OCI-LY7 (cell line): Measurements from ENCODE around the gene HPSE2. TPM values are rescaled to one million over a fixed set of nuclear protein-coding genes. Genes with fewer than 3 reads are reported as not detected.

ENCODE experiments used
- BruUV-seq: library from RNA; stranded (reverse); fragments of 400-500 nt; replicated peaks from 2 replicates; lab custom pipeline; 2021; lab: Mats Ljungman, UMichigan
- CTCF ChIA-PET: fragments of 300-600 bp; sonication (Branson Sonifier 250); formaldehyde crosslinking; loops from one replicate; lab custom pipeline; 2022; ENCODE audit warnings: antibody characterized with exemption; ENCODE audit not compliant: unreplicated experiment; lab: Charles Lee
- POLR2A ChIA-PET: fragments of 300-600 bp; sonication (Branson Sonifier 250); formaldehyde crosslinking; loops from one replicate; lab custom pipeline; 2022; ENCODE audit warnings: antibody characterized with exemption; lab: Charles Lee
- DNase-seq: peaks from one replicate; pipeline ENCODE4 v3.0.0-alpha.2; 2015; ENCODE audit warnings: low spot score
- H2AFZ ChIP-seq: fragments of 200-600 bp; sonication (generic), shearing (Covaris generic); 2 replicates; pipeline ENCODE4 v1.6.1; 2014; ENCODE audit warnings: mild to moderate bottlenecking, antibody characterized with exemption, low read length, moderate library complexity
- H3K27ac ChIP-seq: fragments of 200-600 bp; sonication (generic); 2 replicates; pipeline ENCODE4 v1.5.1; 2014; ENCODE audit warnings: mixed run types, low read depth, mild to moderate bottlenecking, moderate library complexity, low read length, inconsistent platforms; ENCODE audit not compliant: poor library complexity, severe bottlenecking
- H3K36me3 ChIP-seq: fragments of 200-600 bp; sonication (generic); 2 replicates; pipeline ENCODE4 v1.6.1; 2014; ENCODE audit warnings: mild to moderate bottlenecking, antibody characterized with exemption, low read length, moderate library complexity, mixed read lengths; ENCODE audit not compliant: insufficient read depth
- H3K4me1 ChIP-seq: fragments of 200-600 bp; sonication (generic); 2 replicates; pipeline ENCODE4 v1.5.1; 2014; ENCODE audit warnings: mild to moderate bottlenecking, low read length; ENCODE audit not compliant: insufficient read depth, poor library complexity, severe bottlenecking
- H3K4me2 ChIP-seq: fragments of 200-600 bp; sonication (generic); 2 replicates; pipeline ENCODE4 v1.6.1; 2014; ENCODE audit warnings: mild to moderate bottlenecking, low read length
- H3K4me3 ChIP-seq: fragments of 200-600 bp; sonication (generic); 2 replicates; pipeline ENCODE4 v1.5.1; 2014; ENCODE audit warnings: mild to moderate bottlenecking, low read depth, low read length; ENCODE audit not compliant: poor library complexity, severe bottlenecking
- H3K79me2 ChIP-seq: fragments of 200-600 bp; sonication (generic); 2 replicates; pipeline ENCODE4 v1.6.1; 2016; ENCODE audit warnings: low read depth, mild to moderate bottlenecking, low read length, moderate library complexity, mixed read lengths; ENCODE audit not compliant: insufficient read depth
- H3K9me2 ChIP-seq: fragments of 200-600 bp; sonication (generic); 2 replicates; pipeline ENCODE4 v1.6.1; 2016; ENCODE audit warnings: mild to moderate bottlenecking, low read length, mixed read lengths; ENCODE audit not compliant: insufficient read depth
- H3K9me3 ChIP-seq: fragments of 200-600 bp; sonication (generic); 2 replicates; pipeline ENCODE4 v1.6.1; 2014; ENCODE audit warnings: mild to moderate bottlenecking, mixed run types, low read length, mixed read lengths
- H4K20me1 ChIP-seq: fragments of 200-600 bp; sonication (generic); 2 replicates; pipeline ENCODE4 v1.6.1; 2014; ENCODE audit warnings: mild to moderate bottlenecking, antibody characterized with exemption, low read length, moderate library complexity, mixed read lengths; ENCODE audit not compliant: insufficient read depth
- CTCF ChIP-seq: fragments of 200-600 bp; sonication (generic); conservative IDR thresholded peaks from 2 replicates; pipeline ENCODE4 v1.5.1; 2014; ENCODE audit warnings: mild to moderate bottlenecking, antibody characterized with exemption, low read length, moderate library complexity, mixed read lengths
- EZH2phosphoT487 ChIP-seq: fragments of 200-600 bp; sonication (generic); IDR thresholded peaks from 2 replicates; pipeline ENCODE4 v1.6.1; 2018; ENCODE audit warnings: low read depth, borderline replicate concordance, mild to moderate bottlenecking, mixed run types, antibody characterized with exemption, low read length, moderate library complexity, mixed read lengths
- intact Hi-C: fragments of 100-400 bp; cut with micrococcal nuclease; formaldehyde crosslinking; loops from one replicate; pipeline ENCODE4 v1.10.0; 2022; ENCODE audit not compliant: unreplicated experiment
- total RNA-seq, 2 experiments: library from RNA; depleted of rRNA in 1 of 2; stranded (reverse); fragments of >200 nt in 1 of 2; shearing (Covaris generic) in 1 of 2; gene quantifications; 2 replicates each; pipeline ENCODE4 v1.2.3, GENCODE V29; 2014 to 2022

Gene HPSE2
- total RNA-seq, 2 experiments from 2014 or later, result not detected

- BruUV-seq, result no TSS peak
- no peaks in the 10 kb centered on the region for H3K9me2 ChIP-seq
- no peak for DNase-seq
- H3K4me1 ChIP-seq, result no peaks in the 10 kb centered on the region
- ChIA-PET CTCF (no interaction called here), POLR2A (no interaction called here)
- no peaks in the 10 kb centered on the region for H3K9me3 ChIP-seq
- H3K4me2 ChIP-seq, result no peak overlapping the region
- H3K4me3 ChIP-seq, result no peak overlapping the region
- H3K36me3 ChIP-seq, result no peaks in the 10 kb centered on the region
- no peak overlapping the region for H2AFZ ChIP-seq
- H3K79me2 ChIP-seq, result no peaks in the 10 kb centered on the region
- H4K20me1 ChIP-seq, result no peaks in the 10 kb centered on the region
- TF ChIP-seq CTCF (no peak), EZH2phosphoT487 (no peak)
- intact Hi-C loops, result no loop called here
- no peak overlapping the region for H3K27ac ChIP-seq
Measured at GRCh38 chr10:98951269-98952000, 284.2 kb downstream of the HPSE2 start.

GRCh38 chr10:98950106-98950505 is 285.5 kb downstream of the HPSE2 start:
- H3K4me3 ChIP-seq, result no peak overlapping the region
- no peak for TF ChIP-seq CTCF
- no peak for TF ChIP-seq EZH2phosphoT487
- H2AFZ ChIP-seq, result no peak overlapping the region
- DNase-seq, result no peak
- BruUV-seq, result no TSS peak
- ChIA-PET CTCF (no interaction called here), POLR2A (no interaction called here)
- no peaks in the 10 kb centered on the region for H3K9me3 ChIP-seq
- H3K4me1 ChIP-seq, result no peaks in the 10 kb centered on the region
- H3K79me2 ChIP-seq, result no peaks in the 10 kb centered on the region
- H3K4me2 ChIP-seq, result no peak overlapping the region
- intact Hi-C loops, result no loop called here
- no peaks in the 10 kb centered on the region for H3K9me2 ChIP-seq
- H3K36me3 ChIP-seq, result no peaks in the 10 kb centered on the region
- H4K20me1 ChIP-seq, result no peaks in the 10 kb centered on the region
- H3K27ac ChIP-seq, result no peak overlapping the region

GRCh38 chr10:98949306-98949705 is 286.3 kb downstream of the HPSE2 start:
- Histone ChIP-seq H3K79me2 (no peaks in the 10 kb centered on the region), H3K27ac (no peak overlapping the region), H2AFZ (no peak overlapping the region), H3K4me1 (no peaks in the 10 kb centered on the region), H3K9me2 (no peaks in the 10 kb centered on the region), H3K4me2 (no peak overlapping the region), H3K4me3 (no peak overlapping the region), H3K36me3 (no peaks in the 10 kb centered on the region), H4K20me1 (no peaks in the 10 kb centered on the region), H3K9me3 (no peaks in the 10 kb centered on the region)
- ChIA-PET POLR2A (no interaction called here), CTCF (no interaction called here)
- DNase-seq, result no peak
- TF ChIP-seq CTCF (no peak), EZH2phosphoT487 (no peak)
- intact Hi-C loops, result no loop called here
- no TSS peak for BruUV-seq
